ENCODE measurements around the gene ZNF329.

The ZNF329 gene

DNA sequence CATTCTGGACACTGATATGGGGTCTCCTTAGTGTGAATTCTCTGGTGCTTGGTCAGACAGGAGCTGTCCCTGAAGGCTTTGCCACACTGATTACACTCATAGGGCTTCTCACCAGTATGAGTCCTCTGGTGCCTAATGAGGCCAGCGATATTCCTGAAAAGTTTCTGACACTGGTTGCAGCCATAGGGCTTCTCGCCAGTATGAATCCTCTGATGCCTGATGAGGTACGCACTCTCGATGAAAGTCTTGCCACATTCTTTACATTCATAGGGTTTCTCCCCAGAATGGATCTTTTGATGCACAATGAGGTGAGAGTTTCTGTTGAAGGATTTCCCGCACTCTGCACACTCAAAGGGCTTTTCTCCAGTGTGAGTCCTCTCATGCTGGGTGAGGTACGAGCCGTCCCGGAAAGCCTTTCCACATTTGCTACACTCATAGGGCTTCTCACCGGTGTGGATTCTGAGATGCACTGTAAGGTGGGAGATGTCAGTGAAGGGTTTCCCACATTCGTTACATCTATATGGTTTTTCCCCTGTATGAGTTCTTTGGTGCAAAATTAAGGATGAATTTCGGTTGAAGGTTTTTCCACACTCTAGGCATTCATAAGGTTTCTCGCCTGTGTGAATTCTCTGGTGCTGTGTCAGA, 22.4 kb downstream of the ZNF329 start:
- no peak overlapping the region for H3K4me3 ChIP-seq (IDR thresholded peaks at IDR 0.05; ENCODE audit: insufficient read depth, low read depth, low read length)
- H2AFZ ChIP-seq (ENCODE audit: low read depth): no peak overlapping the region
- no peaks in the 10 kb centered on the region for H3K4me1 ChIP-seq (ENCODE audit: low read depth, poor library complexity, severe bottlenecking)
- H3K27me3 ChIP-seq (ENCODE audit: insufficient read depth, low read depth): no peaks in the 10 kb centered on the region
- TF ChIP-seq, protein P1, sequence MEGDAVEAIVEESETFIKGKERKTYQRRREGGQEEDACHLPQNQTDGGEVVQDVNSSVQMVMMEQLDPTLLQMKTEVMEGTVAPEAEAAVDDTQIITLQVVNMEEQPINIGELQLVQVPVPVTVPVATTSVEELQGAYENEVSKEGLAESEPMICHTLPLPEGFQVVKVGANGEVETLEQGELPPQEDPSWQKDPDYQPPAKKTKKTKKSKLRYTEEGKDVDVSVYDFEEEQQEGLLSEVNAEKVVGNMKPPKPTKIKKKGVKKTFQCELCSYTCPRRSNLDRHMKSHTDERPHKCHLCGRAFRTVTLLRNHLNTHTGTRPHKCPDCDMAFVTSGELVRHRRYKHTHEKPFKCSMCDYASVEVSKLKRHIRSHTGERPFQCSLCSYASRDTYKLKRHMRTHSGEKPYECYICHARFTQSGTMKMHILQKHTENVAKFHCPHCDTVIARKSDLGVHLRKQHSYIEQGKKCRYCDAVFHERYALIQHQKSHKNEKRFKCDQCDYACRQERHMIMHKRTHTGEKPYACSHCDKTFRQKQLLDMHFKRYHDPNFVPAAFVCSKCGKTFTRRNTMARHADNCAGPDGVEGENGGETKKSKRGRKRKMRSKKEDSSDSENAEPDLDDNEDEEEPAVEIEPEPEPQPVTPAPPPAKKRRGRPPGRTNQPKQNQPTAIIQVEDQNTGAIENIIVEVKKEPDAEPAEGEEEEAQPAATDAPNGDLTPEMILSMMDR (conservative IDR thresholded peaks at IDR 0.05; ENCODE audit: low read depth, low read length): no peak
- H3K27ac ChIP-seq: no peak overlapping the region
- H3K79me2 ChIP-seq (ENCODE audit: insufficient read depth, low read depth): no peaks in the 10 kb centered on the region
- H3K36me3 ChIP-seq (ENCODE audit: insufficient read depth): peaks cover 19% of the 10 kb centered on the region; the same call in 1 of the 2 replicates
- H4K20me1 ChIP-seq (ENCODE audit: insufficient read depth): no peaks in the 10 kb centered on the region
- no peak overlapping the region for H3K9ac ChIP-seq
- no peak overlapping the region for H3K4me2 ChIP-seq

GRCh38 chr19:58123354-58123753, 27.2 kb downstream of the ZNF329 start:
- TF ChIP-seq, protein P1 (conservative IDR thresholded peaks at IDR 0.05; ENCODE audit: low read depth, low read length): no peak
- Histone ChIP-seq H3K27me3 (ENCODE audit: insufficient read depth, low read depth) (no peaks in the 10 kb centered on the region), H3K36me3 (ENCODE audit: insufficient read depth) (peaks cover 3% of the 10 kb centered on the region; the same call in 1 of the 2 replicates), H3K79me2 (ENCODE audit: insufficient read depth, low read depth) (no peaks in the 10 kb centered on the region), H2AFZ (ENCODE audit: low read depth) (no peak overlapping the region), H3K4me2 (no peak overlapping the region), H3K27ac (no peak overlapping the region), H3K4me3 (IDR thresholded peaks at IDR 0.05; ENCODE audit: insufficient read depth, low read depth, low read length) (no peak overlapping the region), H3K4me1 (ENCODE audit: low read depth, poor library complexity, severe bottlenecking) (no peaks in the 10 kb centered on the region), H4K20me1 (ENCODE audit: insufficient read depth) (no peaks in the 10 kb centered on the region), H3K9ac (no peak overlapping the region)

DNA sequence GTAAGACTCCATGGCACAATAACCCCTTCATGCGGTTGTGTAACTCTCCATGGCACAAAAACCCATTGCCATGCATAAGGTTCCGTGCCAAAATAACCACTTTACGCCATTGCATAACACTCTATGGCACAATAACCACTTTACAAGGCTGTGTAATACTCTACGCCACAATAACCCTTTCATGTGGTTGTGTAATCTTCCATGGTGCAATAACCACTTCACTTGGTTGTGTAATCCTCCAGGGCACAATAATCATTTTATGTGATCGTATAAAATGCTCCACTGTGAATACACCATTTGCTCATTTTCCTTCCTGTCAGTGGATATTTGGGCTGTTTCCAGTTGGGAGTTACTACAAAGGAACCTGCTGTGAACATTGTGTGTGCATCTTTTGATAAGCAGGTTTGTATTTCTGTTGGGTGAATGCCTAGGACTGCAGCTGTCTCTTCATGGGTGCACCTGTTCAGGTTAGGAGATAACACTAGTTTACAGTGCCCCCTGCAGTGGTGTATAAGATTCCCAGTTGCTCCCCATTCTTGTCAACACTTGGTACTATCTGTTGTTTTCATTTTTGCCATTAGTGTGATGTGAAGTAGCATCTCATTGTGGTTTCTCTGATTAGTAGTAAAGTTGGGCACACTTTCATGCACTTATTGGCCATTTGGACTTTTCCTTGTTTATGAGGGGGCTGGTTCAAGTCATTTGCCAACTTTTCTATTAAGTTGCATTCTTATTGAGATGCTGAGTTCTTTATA, 31.4 kb downstream of the ZNF329 start:
- H4K20me1 ChIP-seq (ENCODE audit: insufficient read depth): no peaks in the 10 kb centered on the region
- H2AFZ ChIP-seq (ENCODE audit: low read depth): no peak overlapping the region
- H3K4me3 ChIP-seq (IDR thresholded peaks at IDR 0.05; ENCODE audit: insufficient read depth, low read depth, low read length): no peak overlapping the region
- TF ChIP-seq, protein P1 (conservative IDR thresholded peaks at IDR 0.05; ENCODE audit: low read depth, low read length): no peak
- H3K4me2 ChIP-seq: no peak overlapping the region
- no peaks in the 10 kb centered on the region for H3K36me3 ChIP-seq (ENCODE audit: insufficient read depth)
- no peaks in the 10 kb centered on the region; the same call in 1 of the 2 replicates for H3K27me3 ChIP-seq (ENCODE audit: insufficient read depth, low read depth)
- H3K4me1 ChIP-seq (ENCODE audit: low read depth, poor library complexity, severe bottlenecking): no peaks in the 10 kb centered on the region
- no peak overlapping the region for H3K9ac ChIP-seq
- no peak overlapping the region for H3K27ac ChIP-seq
- no peaks in the 10 kb centered on the region for H3K79me2 ChIP-seq (ENCODE audit: insufficient read depth, low read depth)

- Histone ChIP-seq H3K4me1 (ENCODE audit: low read depth, poor library complexity, severe bottlenecking) (no peaks in the 10 kb centered on the region), H3K9ac (no peak overlapping the region), H3K79me2 (ENCODE audit: insufficient read depth, low read depth) (no peaks in the 10 kb centered on the region), H3K36me3 (ENCODE audit: insufficient read depth) (no peaks in the 10 kb centered on the region), H3K27me3 (ENCODE audit: insufficient read depth, low read depth) (no peaks in the 10 kb centered on the region; the same call in 1 of the 2 replicates), H3K27ac (no peak overlapping the region), H2AFZ (ENCODE audit: low read depth) (no peak overlapping the region), H3K4me2 (no peak overlapping the region), H4K20me1 (ENCODE audit: insufficient read depth) (no peaks in the 10 kb centered on the region), H3K4me3 (IDR thresholded peaks at IDR 0.05; ENCODE audit: insufficient read depth, low read depth, low read length) (no peak overlapping the region)
- TF ChIP-seq, protein P1 (conservative IDR thresholded peaks at IDR 0.05; ENCODE audit: low read depth, low read length): no peak
Observed at GRCh38 chr19:58117841-58118575, 32.6 kb downstream of the ZNF329 start.
